ENCODE measurements around the gene PTPN1.

- TF ChIP-seq CTCF (IDR thresholded peaks at IDR 0.05) (no peak), ZFX (IDR thresholded peaks at IDR 0.05; ENCODE audit: borderline replicate concordance) (no peak)
Observed at GRCh38 chr20:50591233-50591852, 81.2 kb downstream of the PTPN1 start.

All from 22Rv1 (cell line).